Activated T-cell treated with anti-CD3 and anti-CD28 coated beads, Interleukin-2, amount 50 U/mL, for 4 hours (primary cell): ENCODE results near the gene ZBTB39. TPM values are rescaled to one million over a fixed set of nuclear protein-coding genes. Genes with fewer than 3 reads are reported as not detected.
"Not testable (repeated sequence)": the region's sequence is repeated elsewhere in the genome, so short reads cannot be mapped to it uniquely, and the experiment has no call there.

Experiments
- ATAC-seq, 2 donors: fragments of 200-7000 bp; cut with Tn5 transposase; one replicate each; pipeline ENCODE4 v1.10.0; 2021
- DNase-seq: peaks from one replicate; pipeline ENCODE4 v3.0.0-alpha.2; 2020
- H3K27me3 Mint-ChIP-seq: one replicate; pipeline ENCODE4 v1.8.0; 2021; ENCODE audit warnings: low read depth, mixed read lengths
- H3K36me3 Mint-ChIP-seq: one replicate; pipeline ENCODE4 v1.8.0; 2022; ENCODE audit warnings: mixed read lengths; ENCODE audit not compliant: insufficient read depth
- H3K4me1 Mint-ChIP-seq: one replicate; pipeline ENCODE4 v1.8.0; 2021; ENCODE audit warnings: low read depth, mixed read lengths
- H3K4me3 Mint-ChIP-seq: one replicate; pipeline ENCODE4 v1.8.0; 2021; ENCODE audit warnings: mild to moderate bottlenecking, moderate library complexity, mixed read lengths
- H3K9me3 Mint-ChIP-seq: one replicate; pipeline ENCODE4 v1.8.0; 2021; ENCODE audit warnings: mixed read lengths
- total RNA-seq, 3 donors: library from RNA; stranded (reverse); gene quantifications; one replicate each; pipeline ENCODE4 v1.2.1, GENCODE V29; 2021

ZBTB39 gene
- total RNA-seq, 3 donors from 2014 or later, result 9.5 to 10.6 (median 9.7) TPM

- H3K36me3 Mint-ChIP-seq, result no peaks in the 10 kb centered on the region
- ATAC-seq (no peak), DNase-seq (no peak)
- H3K27me3 Mint-ChIP-seq, result no peaks in the 10 kb centered on the region
- peaks cover 23% of the 10 kb centered on the region for H3K4me1 Mint-ChIP-seq
- H3K4me3 Mint-ChIP-seq, result no peak overlapping the region
- no peaks in the 10 kb centered on the region for H3K9me3 Mint-ChIP-seq
Observed at GRCh38 chr12:57042695-57043094, 36.3 kb upstream of the ZBTB39 start.

GRCh38 chr12:57040750-57041149 lies 34.4 kb upstream of the ZBTB39 start:
- H3K36me3 Mint-ChIP-seq, result no peaks in the 10 kb centered on the region
- ATAC-seq (no peak), DNase-seq (no peak)
- peaks cover 6% of the 10 kb centered on the region for H3K4me1 Mint-ChIP-seq
- H3K9me3 Mint-ChIP-seq, result no peaks in the 10 kb centered on the region
- no peaks in the 10 kb centered on the region for H3K27me3 Mint-ChIP-seq
- H3K4me3 Mint-ChIP-seq, result no peak overlapping the region

GRCh38 chr12:57040211-57040610 lies 33.9 kb upstream of the ZBTB39 start:
- no peak for DNase-seq
- Mint-ChIP-seq H3K36me3 (no peaks in the 10 kb centered on the region), H3K27me3 (no peaks in the 10 kb centered on the region), H3K4me3 (no peak overlapping the region), H3K4me1 (peaks cover 4% of the 10 kb centered on the region), H3K9me3 (no peaks in the 10 kb centered on the region)
- no peak for ATAC-seq

GRCh38 chr12:57039016-57039798 lies 32.9 kb upstream of the ZBTB39 start:
- DNase-seq (no peak), ATAC-seq (no peak)
- H3K4me1 Mint-ChIP-seq, result peaks cover 4% of the 10 kb centered on the region
- no peaks in the 10 kb centered on the region for H3K9me3 Mint-ChIP-seq
- no peak overlapping the region for H3K4me3 Mint-ChIP-seq
- H3K27me3 Mint-ChIP-seq, result no peaks in the 10 kb centered on the region
- H3K36me3 Mint-ChIP-seq, result no peaks in the 10 kb centered on the region

- Mint-ChIP-seq H3K9me3 (no peaks in the 10 kb centered on the region), H3K27me3 (no peaks in the 10 kb centered on the region), H3K4me3 (no peak overlapping the region), H3K4me1 (peaks cover 4% of the 10 kb centered on the region), H3K36me3 (no peaks in the 10 kb centered on the region)
- ATAC-seq (no peak), DNase-seq (no peak)
Observed at GRCh38 chr12:57037264-57037663, 30.9 kb upstream of the ZBTB39 start.

GRCh38 chr12:57033431-57033830 lies 27.1 kb upstream of the ZBTB39 start:
- Mint-ChIP-seq H3K27me3 (no peaks in the 10 kb centered on the region), H3K4me1 (peaks cover 24% of the 10 kb centered on the region), H3K36me3 (no peaks in the 10 kb centered on the region), H3K4me3 (no peak overlapping the region), H3K9me3 (no peaks in the 10 kb centered on the region)
- DNase-seq (no peak), ATAC-seq (no peak)

- ATAC-seq, result no peak
- Mint-ChIP-seq H3K9me3 (no peaks in the 10 kb centered on the region), H3K36me3 (no peaks in the 10 kb centered on the region), H3K4me1 (peaks cover 39% of the 10 kb centered on the region), H3K4me3 (no peak overlapping the region), H3K27me3 (no peaks in the 10 kb centered on the region)
- no peak for DNase-seq
Observed at GRCh38 chr12:57031789-57032188, 25.4 kb upstream of the ZBTB39 start.

- peaks cover 45% of the 10 kb centered on the region for H3K4me1 Mint-ChIP-seq
- no peaks in the 10 kb centered on the region for H3K9me3 Mint-ChIP-seq
- peak in 1 of 2 donors; percentile 24 for ATAC-seq
- DNase-seq, result no peak
- H3K27me3 Mint-ChIP-seq, result no peaks in the 10 kb centered on the region
- H3K36me3 Mint-ChIP-seq, result no peaks in the 10 kb centered on the region
- peak overlapping the region; percentile 22 for H3K4me3 Mint-ChIP-seq
Observed at GRCh38 chr12:57031138-57031725, 24.9 kb upstream of the ZBTB39 start.

- no peak for ATAC-seq
- no peaks in the 10 kb centered on the region for H3K9me3 Mint-ChIP-seq
Observed at GRCh38 chr12:57029457-57029856, 23.1 kb upstream of the ZBTB39 start.

GRCh38 chr12:57027805-57028153 lies 21.4 kb upstream of the ZBTB39 start:
- no peaks in the 10 kb centered on the region for H3K9me3 Mint-ChIP-seq
- H3K4me1 Mint-ChIP-seq, result peaks cover 48% of the 10 kb centered on the region
- no peaks in the 10 kb centered on the region for H3K36me3 Mint-ChIP-seq
- ATAC-seq (peak; percentile 52 to 64), DNase-seq (no peak)
- no peaks in the 10 kb centered on the region for H3K27me3 Mint-ChIP-seq
- H3K4me3 Mint-ChIP-seq, result no peak overlapping the region

More at GRCh38 chr12:57029457-57029856, 23.1 kb upstream of the ZBTB39 start:
- no peak for DNase-seq
- Mint-ChIP-seq H3K27me3 (no peaks in the 10 kb centered on the region), H3K4me1 (peaks cover 48% of the 10 kb centered on the region), H3K36me3 (no peaks in the 10 kb centered on the region), H3K4me3 (no peak overlapping the region)

GRCh38 chr12:57027011-57027804 lies 20.9 kb upstream of the ZBTB39 start:
- Mint-ChIP-seq H3K27me3 (no peaks in the 10 kb centered on the region), H3K4me1 (peaks cover 48% of the 10 kb centered on the region), H3K9me3 (no peaks in the 10 kb centered on the region), H3K36me3 (no peaks in the 10 kb centered on the region), H3K4me3 (peak overlapping the region; percentile 48)
- peak; percentile 64 to 70 for ATAC-seq
- no peak for DNase-seq

- no peak for DNase-seq
- Mint-ChIP-seq H3K4me1 (peaks cover 35% of the 10 kb centered on the region), H3K4me3 (no peak overlapping the region), H3K36me3 (no peaks in the 10 kb centered on the region), H3K9me3 (no peaks in the 10 kb centered on the region), H3K27me3 (no peaks in the 10 kb centered on the region)
- no peak for ATAC-seq
Observed at GRCh38 chr12:57025196-57025595, 18.9 kb upstream of the ZBTB39 start.

GRCh38 chr12:57022324-57022723 lies 16.0 kb upstream of the ZBTB39 start:
- H3K4me1 Mint-ChIP-seq, result peaks cover 30% of the 10 kb centered on the region
- DNase-seq, H3K9me3 Mint-ChIP-seq, ATAC-seq, H3K27me3 Mint-ChIP-seq, H3K4me3 Mint-ChIP-seq, H3K36me3 Mint-ChIP-seq: not testable (repeated sequence)

GRCh38 chr12:57019983-57020719 lies 13.8 kb upstream of the ZBTB39 start:
- Mint-ChIP-seq H3K4me3 (no peak overlapping the region), H3K27me3 (peaks cover 2% of the 10 kb centered on the region), H3K4me1 (peaks cover 16% of the 10 kb centered on the region), H3K9me3 (no peaks in the 10 kb centered on the region), H3K36me3 (no peaks in the 10 kb centered on the region)
- DNase-seq (no peak), ATAC-seq (no peak)
